NCI-H345 treated with DMSO at 0.1 percent for 48 hours (cell line): Measurements from ENCODE around the gene ASTN2.

ENCODE experiments used
- DNase-seq: peaks from one replicate; lab custom pipeline; 2025; ENCODE audit not compliant: unreplicated experiment; lab: John Stamatoyannopoulos, UW

The ASTN2 gene

GRCh38 chr9:117122953-117123352 is 291.9 kb downstream of the ASTN2 start:
- no peak for DNase-seq

- no peak for DNase-seq
These were observed 292.8 kb downstream of the ASTN2 start for GRCh38 chr9:117122102-117122501.

GRCh38 chr9:117121316-117121715 is 293.5 kb downstream of the ASTN2 start:
- no peak for DNase-seq

- no peak for DNase-seq
These were observed 294.8 kb downstream of the ASTN2 start for GRCh38 chr9:117120061-117120460.

GRCh38 chr9:117116084-117116483 is 298.8 kb downstream of the ASTN2 start:
- no peak for DNase-seq

GRCh38 chr9:117114768-117115167 is 300.1 kb downstream of the ASTN2 start:
- DNase-seq, result no peak

GRCh38 chr9:117104716-117105495 is 310.0 kb downstream of the ASTN2 start:
- no peak for DNase-seq

GRCh38 chr9:117104206-117104605 is 310.7 kb downstream of the ASTN2 start:
- no peak for DNase-seq

- DNase-seq, result no peak
These were observed 311.3 kb downstream of the ASTN2 start for GRCh38 chr9:117103438-117104110.

GRCh38 chr9:117101008-117101407 is 313.8 kb downstream of the ASTN2 start:
- DNase-seq, result no peak

- DNase-seq, result no peak
These were observed 316.5 kb downstream of the ASTN2 start for GRCh38 chr9:117098331-117098730.

- no peak for DNase-seq
These were observed 317.1 kb downstream of the ASTN2 start for GRCh38 chr9:117097761-117098160.

GRCh38 chr9:117096138-117096537 is 318.7 kb downstream of the ASTN2 start:
- no peak for DNase-seq

- no peak for DNase-seq
These were observed 319.8 kb downstream of the ASTN2 start for GRCh38 chr9:117095081-117095480.

GRCh38 chr9:117093891-117094844 is 320.7 kb downstream of the ASTN2 start:
- no peak for DNase-seq

GRCh38 chr9:117092582-117092981 is 322.3 kb downstream of the ASTN2 start:
- no peak for DNase-seq

GRCh38 chr9:117091529-117091928 is 323.3 kb downstream of the ASTN2 start:
- DNase-seq, result no peak

- DNase-seq, result no peak
These were observed 326.1 kb downstream of the ASTN2 start for GRCh38 chr9:117088786-117089185.

- no peak for DNase-seq
These were observed 326.7 kb downstream of the ASTN2 start for GRCh38 chr9:117088140-117088539.

- no peak for DNase-seq
These were observed 330.6 kb downstream of the ASTN2 start for GRCh38 chr9:117084221-117084620.

GRCh38 chr9:117083559-117083958 is 331.3 kb downstream of the ASTN2 start:
- DNase-seq, result no peak
